ENCODE data around the gene FAM240A. TPM values are rescaled to one million over a fixed set of nuclear protein-coding genes. Genes with fewer than 3 reads are reported as not detected.

FAM240A gene
- total and polyA plus RNA-seq, 2 donors (not counting 3 experiments of a cell fraction or from before 2014, with no cell fraction given), result not detected

DNA sequence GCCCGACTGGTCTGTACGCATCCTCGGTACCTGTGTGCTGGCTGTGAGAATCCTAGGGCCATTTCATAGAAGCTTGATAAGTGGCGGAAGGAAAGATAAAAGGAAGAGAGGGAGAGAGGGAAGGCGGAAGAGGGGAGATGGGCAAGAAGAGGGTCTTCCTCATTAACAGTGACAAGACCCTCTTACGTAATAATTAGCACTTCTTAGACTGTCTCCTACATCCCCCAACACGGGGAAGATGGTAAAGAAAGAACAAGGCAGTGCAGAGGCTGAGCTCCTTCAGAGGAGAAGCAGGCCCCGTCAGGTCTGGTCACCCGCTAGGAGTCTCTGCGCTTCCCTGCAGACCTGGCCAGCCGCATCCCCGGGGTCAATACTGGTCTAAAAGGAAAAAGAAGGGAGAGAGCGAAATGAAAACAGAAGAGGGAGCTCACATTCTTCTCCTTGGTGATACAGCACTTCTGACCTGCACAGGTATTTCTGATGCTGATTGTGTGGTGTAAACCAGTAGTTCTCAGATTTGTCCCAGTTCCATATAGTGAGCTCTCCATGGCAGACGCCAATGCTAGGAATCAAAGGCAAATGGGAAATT lies 19.0 kb upstream of the FAM240A start:
- H3K27me3 ChIP-seq (ENCODE audit: control insufficient read depth in 2 of 2, insufficient read depth in 2 of 2, low read length in 2 of 2), result peaks cover 0 to 2% of the 10 kb centered on the region in 2 experiments
- intact Hi-C loops (cut with micrococcal nuclease) (no loop called here), dilution Hi-C loops (cut with MboI; ENCODE audit: extremely low pct_ligation_motif_present, low sequenced_read_pairs) (no loop called here)
- no peaks in the 10 kb centered on the region for H3K4me1 ChIP-seq (ENCODE audit: control insufficient read depth, extremely low read depth, insufficient read depth, low read length)
- H3K9ac ChIP-seq (replicated peaks; ENCODE audit: extremely low read depth, insufficient read depth, low read length), result no peak overlapping the region
- H3K9me3 ChIP-seq (replicated peaks; ENCODE audit: control insufficient read depth, insufficient read depth, low read length), result no peaks in the 10 kb centered on the region
- H2AFZ ChIP-seq (ENCODE audit: low read depth, low read length), result no peak overlapping the region
- H3K79me2 ChIP-seq (ENCODE audit: control insufficient read depth, insufficient read depth, low read length), result no peaks in the 10 kb centered on the region
- no peak for TF ChIP-seq FOS (IDR thresholded peaks at IDR 0.05; ENCODE audit: borderline replicate concordance, insufficient read depth, low read length)
- no peak for TF ChIP-seq GATA2 (IDR thresholded peaks at IDR 0.05; ENCODE audit: insufficient read depth, insufficient read length, low read depth, low read length)
- TF ChIP-seq POLR2A (IDR thresholded peaks at IDR 0.05; ENCODE audit: low read depth, low read length), result no peak
- no peak for TF ChIP-seq POLR2AphosphoS5 (IDR thresholded peaks at IDR 0.05; ENCODE audit: insufficient read depth, low read depth, low read length)
- no peak for TF ChIP-seq EZH2 (IDR thresholded peaks at IDR 0.05; ENCODE audit: borderline replicate concordance, low read depth, low read length, severe bottlenecking)
- TF ChIP-seq, protein P1, sequence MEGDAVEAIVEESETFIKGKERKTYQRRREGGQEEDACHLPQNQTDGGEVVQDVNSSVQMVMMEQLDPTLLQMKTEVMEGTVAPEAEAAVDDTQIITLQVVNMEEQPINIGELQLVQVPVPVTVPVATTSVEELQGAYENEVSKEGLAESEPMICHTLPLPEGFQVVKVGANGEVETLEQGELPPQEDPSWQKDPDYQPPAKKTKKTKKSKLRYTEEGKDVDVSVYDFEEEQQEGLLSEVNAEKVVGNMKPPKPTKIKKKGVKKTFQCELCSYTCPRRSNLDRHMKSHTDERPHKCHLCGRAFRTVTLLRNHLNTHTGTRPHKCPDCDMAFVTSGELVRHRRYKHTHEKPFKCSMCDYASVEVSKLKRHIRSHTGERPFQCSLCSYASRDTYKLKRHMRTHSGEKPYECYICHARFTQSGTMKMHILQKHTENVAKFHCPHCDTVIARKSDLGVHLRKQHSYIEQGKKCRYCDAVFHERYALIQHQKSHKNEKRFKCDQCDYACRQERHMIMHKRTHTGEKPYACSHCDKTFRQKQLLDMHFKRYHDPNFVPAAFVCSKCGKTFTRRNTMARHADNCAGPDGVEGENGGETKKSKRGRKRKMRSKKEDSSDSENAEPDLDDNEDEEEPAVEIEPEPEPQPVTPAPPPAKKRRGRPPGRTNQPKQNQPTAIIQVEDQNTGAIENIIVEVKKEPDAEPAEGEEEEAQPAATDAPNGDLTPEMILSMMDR (IDR thresholded peaks at IDR 0.05; ENCODE audit: extremely low read depth in 1 of 2, insufficient read depth in 1 of 2, low read depth in 1 of 2, low read length in 2 of 2), result no peak
- TF ChIP-seq JUN (IDR thresholded peaks at IDR 0.05; ENCODE audit: borderline replicate concordance, insufficient read depth, insufficient read length, low read depth), result no peak
- TF ChIP-seq MYC (IDR thresholded peaks at IDR 0.05; ENCODE audit: low read depth, low read length), result no peak
- TF ChIP-seq, protein P2, sequence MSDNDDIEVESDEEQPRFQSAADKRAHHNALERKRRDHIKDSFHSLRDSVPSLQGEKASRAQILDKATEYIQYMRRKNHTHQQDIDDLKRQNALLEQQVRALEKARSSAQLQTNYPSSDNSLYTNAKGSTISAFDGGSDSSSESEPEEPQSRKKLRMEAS (IDR thresholded peaks at IDR 0.05; ENCODE audit: insufficient read depth, insufficient read length), result no peak
- H3K27ac ChIP-seq (ENCODE audit: insufficient read depth, low read depth, low read length), result no peak overlapping the region
- H3K4me3 ChIP-seq (replicated peaks in 1 of 3; ENCODE audit: insufficient read depth in 1 of 3, low read depth in 1 of 3, low read length in 3 of 3), result no peak overlapping the region
- no peaks in the 10 kb centered on the region for H3K36me3 ChIP-seq (ENCODE audit: control insufficient read depth in 2 of 2, extremely low read depth in 1 of 2, insufficient read depth in 2 of 2, low read length in 2 of 2)
- POLR2A ChIA-PET, result no interaction called here
- H3K9me1 ChIP-seq (replicated peaks; ENCODE audit: control insufficient read depth, extremely low read depth, insufficient read depth, low read length), result no peaks in the 10 kb centered on the region
- CTCF ChIA-PET, result interaction anchor here (1.0 kb wide), 1 partner anchor 105 kb away, joined by 4 read pairs; no protein-coding TSS in a partner anchor
- H4K20me1 ChIP-seq (replicated peaks; ENCODE audit: control insufficient read depth, extremely low read depth, insufficient read depth, low read length), result no peaks in the 10 kb centered on the region
- H3K4me2 ChIP-seq (ENCODE audit: insufficient read depth, low read length), result no peak overlapping the region
- no TSS peak for BruUV-seq (replicated peaks)
- no peak for DNase-seq (ENCODE audit: low read depth, low spot score)
- FAIRE-seq, result no peak

Data from endothelial cell of umbilical vein (primary cell).